Measurements from ENCODE around the gene SLC25A44.
A peak's percentile ranks its signal among the peaks of the same experiment; 100 is the strongest.
"Not testable (repeated sequence)": the region's sequence is repeated elsewhere in the genome, so short reads cannot be mapped to it uniquely, and the experiment has no call there.

Gene SLC25A44

GRCh38 chr1:156212130-156212529 lies 18.2 kb downstream of the SLC25A44 start:
- DNase-seq = no peak

- peak; percentile 96 for DNase-seq
These were observed 19.1 kb downstream of the SLC25A44 start, which contains the start of gene PMF1 for GRCh38 chr1:156212833-156213643. Gene PMF1 (plus strand): TSS chr1:156213007. CDS start chr1:156213016, 9 bp downstream.

GRCh38 chr1:156213644-156213966 lies 19.7 kb downstream of the SLC25A44 start:
- no peak for DNase-seq

- DNase-seq = peak; percentile 54
These were observed 20.3 kb downstream of the SLC25A44 start for GRCh38 chr1:156214024-156214748.

- DNase-seq = not testable (repeated sequence)
These were observed 22.6 kb downstream of the SLC25A44 start for GRCh38 chr1:156216361-156217086.

- DNase-seq = no peak
These were observed 24.0 kb downstream of the SLC25A44 start for GRCh38 chr1:156217871-156218270.

GRCh38 chr1:156220226-156220625 lies 26.3 kb downstream of the SLC25A44 start:
- DNase-seq = no peak

GRCh38 chr1:156221986-156222692 lies 28.2 kb downstream of the SLC25A44 start:
- DNase-seq = no peak

- DNase-seq = no peak
These were observed 31.7 kb downstream of the SLC25A44 start for GRCh38 chr1:156225677-156226014.

GRCh38 chr1:156226116-156226538 lies 32.2 kb downstream of the SLC25A44 start:
- no peak for DNase-seq

- DNase-seq = no peak
These were observed 32.9 kb downstream of the SLC25A44 start for GRCh38 chr1:156226782-156227181.

GRCh38 chr1:156228501-156228900 lies 34.6 kb downstream of the SLC25A44 start:
- no peak for DNase-seq

GRCh38 chr1:156229809-156230472 lies 36.0 kb downstream of the SLC25A44 start:
- DNase-seq = no peak

GRCh38 chr1:156230473-156230837 lies 36.6 kb downstream of the SLC25A44 start:
- no peak for DNase-seq

- DNase-seq = no peak
These were observed 38.4 kb downstream of the SLC25A44 start for GRCh38 chr1:156232201-156232894.

- DNase-seq = peak; percentile 90
These were observed 39.7 kb downstream of the SLC25A44 start for GRCh38 chr1:156233426-156234127.

GRCh38 chr1:156236164-156236563 lies 42.3 kb downstream of the SLC25A44 start:
- DNase-seq = no peak

GRCh38 chr1:156238248-156238647 lies 44.3 kb downstream of the SLC25A44 start:
- no peak for DNase-seq

- DNase-seq = no peak
These were observed 47.5 kb downstream of the SLC25A44 start for GRCh38 chr1:156241311-156241811.

- DNase-seq = no peak
These were observed 48.0 kb downstream of the SLC25A44 start, which contains the start of gene BGLAP for GRCh38 chr1:156241926-156242325. Gene BGLAP (plus strand): TSS chr1:156242184. CDS start chr1:156242232, 48 bp downstream.

- no peak for DNase-seq
These were observed 48.8 kb downstream of the SLC25A44 start for GRCh38 chr1:156242738-156243137.
